Stimulated activated CD4-positive, alpha-beta T cell treated with anti-CD3 and anti-CD28 coated beads, Interleukin-12 subunit alpha, Interleukin-12 subunit beta, amount 100 ng/mL, for 24 hours (primary cell): ENCODE results near the gene AMBRA1.

ENCODE experiments used
- DNase-seq, 2 experiments: peaks; one replicate each; pipeline ENCODE4 v3.0.0-alpha.2; 2020; ENCODE audit warnings: low read depth in 2 of 2

Gene AMBRA1

GRCh38 chr11:46369458-46370152 is 224.2 kb downstream of the AMBRA1 start:
- peak in 1 of 2 experiments; percentile 52 for DNase-seq

- DNase-seq = no peak
Observed at GRCh38 chr11:46367916-46368267, 225.9 kb downstream of the AMBRA1 start.

- peak in 1 of 2 experiments; percentile 65 for DNase-seq
Observed at GRCh38 chr11:46367244-46367915, 226.4 kb downstream of the AMBRA1 start.

GRCh38 chr11:46366661-46367161 is 227.1 kb downstream of the AMBRA1 start:
- no peak for DNase-seq

- DNase-seq = no peak
Observed at GRCh38 chr11:46366260-46366659, 227.6 kb downstream of the AMBRA1 start.

- DNase-seq = no peak
Observed at GRCh38 chr11:46364791-46365190, 229.0 kb downstream of the AMBRA1 start.

- DNase-seq = no peak
Observed at GRCh38 chr11:46364056-46364455, 229.8 kb downstream of the AMBRA1 start.

- DNase-seq = no peak
Observed at GRCh38 chr11:46363455-46364005, 230.3 kb downstream of the AMBRA1 start.

GRCh38 chr11:46363031-46363407 is 230.8 kb downstream of the AMBRA1 start:
- DNase-seq = no peak

- DNase-seq = no peak
Observed at GRCh38 chr11:46362156-46363030, 231.4 kb downstream of the AMBRA1 start.

- DNase-seq = peak in 1 of 2 experiments; percentile 56
Observed at GRCh38 chr11:46361283-46362155, 232.3 kb downstream of the AMBRA1 start.

GRCh38 chr11:46360878-46361277 is 232.9 kb downstream of the AMBRA1 start:
- DNase-seq = no peak

GRCh38 chr11:46359953-46360352 is 233.9 kb downstream of the AMBRA1 start:
- no peak for DNase-seq

GRCh38 chr11:46357483-46357936 is 236.3 kb downstream of the AMBRA1 start:
- DNase-seq = no peak

- DNase-seq = no peak
Observed at GRCh38 chr11:46356924-46357482, 236.8 kb downstream of the AMBRA1 start.

GRCh38 chr11:46353698-46354097 is 240.1 kb downstream of the AMBRA1 start:
- DNase-seq = peak in 1 of 2 experiments; percentile 62

- peak in 1 of 2 experiments; percentile 61 for DNase-seq
Observed at GRCh38 chr11:46352063-46352841, 241.6 kb downstream of the AMBRA1 start.

- DNase-seq = no peak
Observed at GRCh38 chr11:46351606-46352005, 242.2 kb downstream of the AMBRA1 start.

- DNase-seq = no peak
Observed at GRCh38 chr11:46351148-46351547, 242.7 kb downstream of the AMBRA1 start.

GRCh38 chr11:46350695-46351094 is 243.1 kb downstream of the AMBRA1 start:
- DNase-seq = no peak
